ENCODE measurements around the gene CARD10. TPM values are rescaled to one million over a fixed set of nuclear protein-coding genes. Genes with fewer than 3 reads are reported as not detected.
A peak's percentile ranks its signal among the peaks of the same experiment; 100 is the strongest.
"Not testable (repeated sequence)": the region's sequence is repeated elsewhere in the genome, so short reads cannot be mapped to it uniquely, and the experiment has no call there.

Gene CARD10
- total and polyA plus RNA-seq, 8 donors, result 10.3 to 19.7 (median 15.4) TPM

DNA sequence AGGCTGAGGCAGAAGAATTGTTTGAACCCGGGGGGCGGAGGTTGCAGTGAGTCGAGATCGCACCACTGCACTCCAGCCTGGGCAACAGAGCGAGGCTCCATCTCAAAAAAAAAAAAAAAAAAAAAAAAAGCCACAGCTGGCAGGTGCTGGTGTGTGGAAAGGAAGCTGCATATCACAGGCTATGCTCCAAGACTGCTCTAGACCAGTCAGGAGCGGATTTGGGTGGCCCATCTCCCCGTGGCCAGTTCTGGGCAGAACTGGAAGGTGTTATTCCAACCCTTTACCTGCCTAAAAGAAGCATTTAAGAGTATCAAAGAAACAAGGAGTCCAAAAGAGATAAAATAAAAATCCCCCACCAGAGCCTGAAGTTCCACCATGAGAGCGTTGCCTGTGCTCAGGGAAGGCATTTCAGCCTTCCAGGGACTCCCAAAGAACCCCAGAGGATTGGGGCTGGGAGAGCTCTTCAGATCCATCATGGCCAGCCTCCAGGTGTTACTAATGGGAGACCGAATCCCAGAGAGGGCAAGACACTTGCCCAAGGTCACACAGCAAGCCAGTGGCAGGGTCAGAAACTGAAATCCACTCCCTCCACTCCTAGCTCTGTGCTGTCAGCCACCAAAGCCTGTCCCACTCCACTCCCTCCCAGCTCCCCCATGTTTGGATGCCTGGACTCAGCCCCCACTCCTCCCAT lies 47.3 kb downstream of the CARD10 start:
- Histone ChIP-seq H3K9me3 (no peaks in the 10 kb centered on the region), H3K4me3 (no peak overlapping the region), H3K27me3 (peaks cover 0 to 12% of the 10 kb centered on the region in 2 donors), H3K36me3 (peaks cover 0 to 65% of the 10 kb centered on the region in 2 donors), H3K4me1 (no peaks in the 10 kb centered on the region), H3K27ac (no peak overlapping the region)
- ATAC-seq, result no peak
- DNase-seq, result peak in 1 of 4 donors; percentile 25
- no peak for TF ChIP-seq CTCF (IDR thresholded peaks at IDR 0.05)
- intact Hi-C loops (cut with DNase I), result no loop called here

DNA sequence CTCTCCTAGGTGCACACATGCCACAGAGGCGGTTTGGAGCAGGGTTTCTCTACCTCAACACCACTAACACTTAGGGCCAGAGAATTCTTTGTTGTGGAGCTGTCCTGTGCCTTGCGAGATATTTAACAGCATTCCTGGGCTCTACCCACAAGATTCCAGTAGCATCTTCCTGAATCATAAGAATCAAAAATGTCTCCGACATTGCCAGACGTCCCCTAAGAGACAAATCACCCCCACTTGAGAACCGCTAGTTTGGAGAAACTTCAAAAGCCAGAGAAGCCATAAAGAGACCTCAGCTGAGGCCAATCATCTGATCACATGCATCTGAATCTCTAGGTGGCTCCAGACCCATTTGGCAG lies 49.1 kb downstream of the CARD10 start:
- ATAC-seq (no peak), DNase-seq (no peak)
- Histone ChIP-seq H3K36me3 (peaks cover 0 to 62% of the 10 kb centered on the region in 2 donors), H3K4me3 (no peak overlapping the region), H3K27me3 (peaks cover 0 to 21% of the 10 kb centered on the region in 2 donors), H3K4me1 (no peaks in the 10 kb centered on the region), H3K27ac (no peak overlapping the region), H3K9me3 (no peaks in the 10 kb centered on the region)
- no peak for TF ChIP-seq CTCF (IDR thresholded peaks at IDR 0.05)
- intact Hi-C loops (cut with DNase I), result no loop called here

GRCh38 chr22:37469416-37470086 lies 49.7 kb downstream of the CARD10 start:
- peaks cover 0 to 57% of the 10 kb centered on the region in 2 donors for H3K36me3 ChIP-seq
- no peaks in the 10 kb centered on the region for H3K4me1 ChIP-seq
- H3K27me3 ChIP-seq, result peaks cover 0 to 21% of the 10 kb centered on the region in 2 donors
- H3K9me3 ChIP-seq, result no peaks in the 10 kb centered on the region
- H3K27ac ChIP-seq, result no peak overlapping the region
- DNase-seq, result peak in 1 of 4 donors; percentile 61
- TF ChIP-seq CTCF (IDR thresholded peaks at IDR 0.05), result no peak
- intact Hi-C loops (cut with DNase I), result no loop called here
- ATAC-seq, result no peak
- no peak overlapping the region for H3K4me3 ChIP-seq

DNA sequence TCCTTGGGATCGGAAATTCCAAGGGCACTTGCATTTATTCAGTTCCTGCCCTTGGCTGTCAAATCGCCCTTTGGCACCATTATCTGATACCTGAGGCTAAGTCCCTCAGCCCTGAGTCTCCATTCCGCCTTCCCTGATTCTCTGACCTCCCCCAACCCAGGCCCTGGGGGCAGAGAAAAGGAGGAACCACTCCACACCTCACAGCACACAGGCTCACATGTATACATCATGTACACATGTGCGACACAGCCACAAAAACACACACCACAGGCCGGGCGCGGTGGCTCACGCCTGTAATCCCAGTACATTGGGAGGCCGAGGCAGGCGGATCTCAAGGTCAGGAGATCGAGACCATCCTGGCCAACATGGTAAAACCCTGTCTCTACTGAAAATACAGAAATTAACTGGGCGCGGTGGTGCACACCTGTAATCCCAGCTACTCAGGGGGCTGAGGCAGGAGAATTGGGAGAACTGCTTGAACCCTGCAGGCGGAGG lies 51.0 kb downstream of the CARD10 start:
- H3K9me3 ChIP-seq; H3K4me1 ChIP-seq; ATAC-seq; H3K4me3 ChIP-seq; H3K27ac ChIP-seq; intact Hi-C loops (cut with DNase I): not testable (repeated sequence)
- peak in 1 of 4 donors; percentile 51 for DNase-seq
- Histone ChIP-seq H3K36me3 (peaks cover 0 to 44% of the 10 kb centered on the region in 2 donors), H3K27me3 (peaks cover 0 to 21% of the 10 kb centered on the region in 2 donors)

- H3K4me3 ChIP-seq, result no peak overlapping the region
- TF ChIP-seq CTCF (IDR thresholded peaks at IDR 0.05), result no peak
- DNase-seq (peak in 1 of 4 donors; percentile 62), ATAC-seq (no peak)
- no peaks in the 10 kb centered on the region for H3K4me1 ChIP-seq
- intact Hi-C loops (cut with DNase I), result no loop called here
- H3K36me3 ChIP-seq, result peaks cover 0 to 43% of the 10 kb centered on the region in 2 donors
- no peak overlapping the region for H3K27ac ChIP-seq
- no peaks in the 10 kb centered on the region for H3K9me3 ChIP-seq
- peaks cover 0 to 24% of the 10 kb centered on the region in 2 donors for H3K27me3 ChIP-seq
These were observed 51.7 kb downstream of the CARD10 start for GRCh38 chr22:37467391-37467955.
